Measurements from ENCODE around the gene AGAP4.
"Not testable (repeated sequence)": the region's sequence is repeated elsewhere in the genome, so short reads cannot be mapped to it uniquely, and the experiment has no call there.

DNA sequence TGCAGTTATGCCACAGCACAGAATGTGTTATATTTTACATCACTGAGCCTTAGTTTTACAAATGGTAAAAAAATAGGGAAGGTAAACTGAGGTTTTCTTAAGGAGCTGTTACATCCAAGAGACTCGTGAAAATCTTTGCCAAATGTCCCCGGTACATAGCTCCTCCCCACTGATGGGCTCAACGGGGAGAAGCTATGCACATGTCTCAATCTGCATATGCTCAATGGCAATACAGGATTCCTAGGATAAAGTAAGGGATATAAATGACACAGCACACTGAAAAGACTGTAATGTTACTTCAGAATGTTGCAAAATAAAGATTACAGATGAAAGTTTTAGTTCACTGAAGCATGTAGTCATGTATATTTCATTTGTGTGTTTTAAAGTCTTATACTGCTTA, 17.0 kb upstream of the AGAP4 start:
- TF ChIP-seq, protein P1, sequence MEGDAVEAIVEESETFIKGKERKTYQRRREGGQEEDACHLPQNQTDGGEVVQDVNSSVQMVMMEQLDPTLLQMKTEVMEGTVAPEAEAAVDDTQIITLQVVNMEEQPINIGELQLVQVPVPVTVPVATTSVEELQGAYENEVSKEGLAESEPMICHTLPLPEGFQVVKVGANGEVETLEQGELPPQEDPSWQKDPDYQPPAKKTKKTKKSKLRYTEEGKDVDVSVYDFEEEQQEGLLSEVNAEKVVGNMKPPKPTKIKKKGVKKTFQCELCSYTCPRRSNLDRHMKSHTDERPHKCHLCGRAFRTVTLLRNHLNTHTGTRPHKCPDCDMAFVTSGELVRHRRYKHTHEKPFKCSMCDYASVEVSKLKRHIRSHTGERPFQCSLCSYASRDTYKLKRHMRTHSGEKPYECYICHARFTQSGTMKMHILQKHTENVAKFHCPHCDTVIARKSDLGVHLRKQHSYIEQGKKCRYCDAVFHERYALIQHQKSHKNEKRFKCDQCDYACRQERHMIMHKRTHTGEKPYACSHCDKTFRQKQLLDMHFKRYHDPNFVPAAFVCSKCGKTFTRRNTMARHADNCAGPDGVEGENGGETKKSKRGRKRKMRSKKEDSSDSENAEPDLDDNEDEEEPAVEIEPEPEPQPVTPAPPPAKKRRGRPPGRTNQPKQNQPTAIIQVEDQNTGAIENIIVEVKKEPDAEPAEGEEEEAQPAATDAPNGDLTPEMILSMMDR (IDR thresholded peaks at IDR 0.05; ENCODE audit: low read length): not testable (repeated sequence)
- not testable (repeated sequence) for TF ChIP-seq EZH2phosphoT487 (IDR thresholded peaks at IDR 0.05; ENCODE audit: low read length); EZH2 (optimal IDR thresholded peaks at IDR 0.05; ENCODE audit: low read depth, low read length)
